ENCODE results near the gene KATNA1. TPM values are rescaled to one million over a fixed set of nuclear protein-coding genes. Genes with fewer than 3 reads are reported as not detected.

The KATNA1 gene
- total RNA-seq, 1 experiment from 2014 or later = 20.9 TPM

- Histone ChIP-seq H3K4me3 (ENCODE audit: low read length) (no peak overlapping the region), H3K4me1 (ENCODE audit: low read length) (peaks cover 11% of the 10 kb centered on the region), H3K9ac (ENCODE audit: low read length) (no peak overlapping the region), H3K27ac (ENCODE audit: low read length) (no peak overlapping the region), H3K9me2 (replicated peaks; ENCODE audit: insufficient read depth, low read length) (no peaks in the 10 kb centered on the region), H3K79me2 (ENCODE audit: low read length) (peaks cover 54% of the 10 kb centered on the region), H3K36me3 (ENCODE audit: insufficient read depth, low read length) (peaks cover 9% of the 10 kb centered on the region), H3K4me2 (ENCODE audit: low read depth, low read length, poor library complexity, severe bottlenecking) (no peak overlapping the region), H4K20me1 (ENCODE audit: insufficient read depth, low read depth, low read length) (no peaks in the 10 kb centered on the region), H3K9me3 (ENCODE audit: low read length) (no peaks in the 10 kb centered on the region), H3K27me3 (ENCODE audit: low read length) (no peaks in the 10 kb centered on the region), H2AFZ (ENCODE audit: low read length) (no peak overlapping the region)
- DNase-seq = no peak
Observed at GRCh38 chr6:149636124-149636523, 12.4 kb downstream of the KATNA1 start.

- H3K9me3 ChIP-seq (ENCODE audit: low read length) = no peaks in the 10 kb centered on the region
- no peak overlapping the region for H3K4me3 ChIP-seq (ENCODE audit: low read length)
- H3K36me3 ChIP-seq (ENCODE audit: insufficient read depth, low read length) = peaks cover 17% of the 10 kb centered on the region
- no peak overlapping the region for H3K27ac ChIP-seq (ENCODE audit: low read length)
- no peaks in the 10 kb centered on the region for H3K27me3 ChIP-seq (ENCODE audit: low read length)
- no peak overlapping the region for H3K9ac ChIP-seq (ENCODE audit: low read length)
- no peak for DNase-seq
- H3K4me1 ChIP-seq (ENCODE audit: low read length) = peaks cover 2% of the 10 kb centered on the region
- no peak overlapping the region for H3K4me2 ChIP-seq (ENCODE audit: low read depth, low read length, poor library complexity, severe bottlenecking)
- no peaks in the 10 kb centered on the region for H3K9me2 ChIP-seq (replicated peaks; ENCODE audit: insufficient read depth, low read length)
- no peaks in the 10 kb centered on the region for H4K20me1 ChIP-seq (ENCODE audit: insufficient read depth, low read depth, low read length)
- peaks cover 42% of the 10 kb centered on the region for H3K79me2 ChIP-seq (ENCODE audit: low read length)
- no peak overlapping the region for H2AFZ ChIP-seq (ENCODE audit: low read length)
Observed at GRCh38 chr6:149634315-149634714, 14.2 kb downstream of the KATNA1 start.

DNA sequence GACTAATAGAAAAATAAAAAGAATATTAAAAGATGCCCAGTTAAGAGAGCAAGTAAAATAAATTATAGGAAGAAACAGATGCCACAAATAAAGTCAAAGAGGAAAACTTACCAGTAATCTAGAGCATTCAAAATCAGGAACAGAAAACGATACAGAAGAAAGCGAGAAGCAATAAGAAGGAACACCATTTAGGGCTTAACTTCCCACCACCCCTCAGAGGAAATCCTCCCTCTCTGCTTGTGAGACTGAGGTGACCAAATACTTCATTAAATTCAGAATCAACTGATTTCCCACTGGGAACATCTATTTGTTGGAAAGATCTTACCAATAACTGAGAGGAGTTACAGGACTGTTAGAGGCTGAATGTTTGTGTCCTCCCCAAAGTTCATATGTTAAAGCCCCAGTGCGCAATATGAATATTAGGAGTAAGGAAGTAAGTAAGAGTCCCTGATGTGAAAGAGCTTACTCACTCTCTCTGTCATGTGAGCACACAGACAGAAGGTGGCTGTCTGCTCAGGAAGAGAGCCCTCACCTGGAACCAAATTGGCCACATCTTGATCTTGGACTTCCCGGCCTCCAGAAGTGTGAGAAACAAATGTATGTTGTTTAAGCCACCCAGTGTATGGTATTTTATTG lies 19.5 kb downstream of the KATNA1 start:
- H2AFZ ChIP-seq (ENCODE audit: low read length) = no peak overlapping the region
- DNase-seq = no peak
- no peaks in the 10 kb centered on the region for H4K20me1 ChIP-seq (ENCODE audit: insufficient read depth, low read depth, low read length)
- H3K27ac ChIP-seq (ENCODE audit: low read length) = no peak overlapping the region
- no peak overlapping the region for H3K4me3 ChIP-seq (ENCODE audit: low read length)
- H3K9me2 ChIP-seq (replicated peaks; ENCODE audit: insufficient read depth, low read length) = no peaks in the 10 kb centered on the region
- no peak overlapping the region for H3K9ac ChIP-seq (ENCODE audit: low read length)
- H3K36me3 ChIP-seq (ENCODE audit: insufficient read depth, low read length) = peaks cover 17% of the 10 kb centered on the region
- no peaks in the 10 kb centered on the region for H3K9me3 ChIP-seq (ENCODE audit: low read length)
- H3K79me2 ChIP-seq (ENCODE audit: low read length) = peaks cover 14% of the 10 kb centered on the region
- no peak overlapping the region for H3K4me2 ChIP-seq (ENCODE audit: low read depth, low read length, poor library complexity, severe bottlenecking)
- peaks cover 5% of the 10 kb centered on the region for H3K4me1 ChIP-seq (ENCODE audit: low read length)
- H3K27me3 ChIP-seq (ENCODE audit: low read length) = no peaks in the 10 kb centered on the region

DNA sequence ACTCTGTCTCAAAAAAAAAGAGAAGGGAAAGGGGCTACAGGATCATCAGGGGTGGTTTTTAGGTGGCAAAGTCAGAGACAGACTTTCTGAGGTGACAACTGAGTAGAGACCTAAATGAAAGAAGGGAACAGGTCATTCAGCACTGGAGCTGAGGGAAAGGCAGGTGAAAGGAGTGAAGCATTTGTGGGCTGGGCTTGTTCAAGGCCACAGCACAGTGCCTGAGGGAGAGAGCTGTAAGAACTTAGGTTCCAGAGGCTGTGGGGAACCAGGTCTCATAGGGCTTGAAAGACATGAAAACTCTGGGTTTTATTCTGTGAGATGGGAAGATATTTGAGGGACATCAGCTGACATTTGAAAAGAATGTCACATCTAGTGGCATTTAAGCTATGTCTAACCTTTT lies 20.8 kb downstream of the KATNA1 start:
- H3K9me3 ChIP-seq (ENCODE audit: low read length) = no peaks in the 10 kb centered on the region
- H3K9ac ChIP-seq (ENCODE audit: low read length) = no peak overlapping the region
- no peaks in the 10 kb centered on the region for H3K27me3 ChIP-seq (ENCODE audit: low read length)
- H3K4me1 ChIP-seq (ENCODE audit: low read length) = peaks cover 5% of the 10 kb centered on the region
- no peaks in the 10 kb centered on the region for H3K9me2 ChIP-seq (replicated peaks; ENCODE audit: insufficient read depth, low read length)
- H3K36me3 ChIP-seq (ENCODE audit: insufficient read depth, low read length) = peaks cover 21% of the 10 kb centered on the region
- peaks cover 12% of the 10 kb centered on the region for H3K79me2 ChIP-seq (ENCODE audit: low read length)
- H3K27ac ChIP-seq (ENCODE audit: low read length) = no peak overlapping the region
- no peak overlapping the region for H3K4me2 ChIP-seq (ENCODE audit: low read depth, low read length, poor library complexity, severe bottlenecking)
- no peak overlapping the region for H2AFZ ChIP-seq (ENCODE audit: low read length)
- H4K20me1 ChIP-seq (ENCODE audit: insufficient read depth, low read depth, low read length) = no peaks in the 10 kb centered on the region
- no peak overlapping the region for H3K4me3 ChIP-seq (ENCODE audit: low read length)
- DNase-seq = no peak

GRCh38 chr6:149615805-149616204 lies 32.7 kb downstream of the KATNA1 start:
- Histone ChIP-seq H4K20me1 (ENCODE audit: insufficient read depth, low read depth, low read length) (no peaks in the 10 kb centered on the region), H3K4me3 (ENCODE audit: low read length) (no peak overlapping the region), H3K4me2 (ENCODE audit: low read depth, low read length, poor library complexity, severe bottlenecking) (no peak overlapping the region)

DNA sequence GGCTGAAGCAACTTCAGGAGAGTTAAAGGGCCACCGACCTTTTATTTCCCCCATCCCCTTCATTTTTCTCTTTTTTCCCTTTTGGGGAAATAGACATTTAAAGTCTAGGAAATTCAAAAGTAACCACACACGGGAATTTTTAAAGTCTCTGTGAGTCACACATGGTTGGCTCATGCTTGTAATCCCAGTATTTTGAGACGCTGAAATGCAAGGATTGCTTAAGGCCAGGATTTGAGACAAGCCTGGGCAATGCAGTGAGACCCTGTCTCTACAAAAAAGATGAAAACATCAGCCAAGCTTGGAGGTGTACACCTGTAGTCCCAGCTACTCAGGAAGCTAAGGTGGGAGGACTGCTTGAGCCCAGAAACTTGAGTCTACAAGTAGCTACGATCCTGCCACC lies 34.2 kb downstream of the KATNA1 start:
- no peak overlapping the region for H3K9ac ChIP-seq (ENCODE audit: low read length)
- DNase-seq = no peak
- no peak overlapping the region for H3K4me2 ChIP-seq (ENCODE audit: low read depth, low read length, poor library complexity, severe bottlenecking)
- H3K36me3 ChIP-seq (ENCODE audit: insufficient read depth, low read length) = peaks cover 29% of the 10 kb centered on the region
- no peak overlapping the region for H3K27ac ChIP-seq (ENCODE audit: low read length)
- H4K20me1 ChIP-seq (ENCODE audit: insufficient read depth, low read depth, low read length) = no peaks in the 10 kb centered on the region
- peaks cover 8% of the 10 kb centered on the region for H3K4me1 ChIP-seq (ENCODE audit: low read length)
- no peaks in the 10 kb centered on the region for H3K27me3 ChIP-seq (ENCODE audit: low read length)
- H3K9me3 ChIP-seq (ENCODE audit: low read length) = no peaks in the 10 kb centered on the region
- H3K4me3 ChIP-seq (ENCODE audit: low read length) = no peak overlapping the region
- no peaks in the 10 kb centered on the region for H3K9me2 ChIP-seq (replicated peaks; ENCODE audit: insufficient read depth, low read length)
- H3K79me2 ChIP-seq (ENCODE audit: low read length) = peaks cover 67% of the 10 kb centered on the region
- no peak overlapping the region for H2AFZ ChIP-seq (ENCODE audit: low read length)

More at GRCh38 chr6:149615805-149616204, 32.7 kb downstream of the KATNA1 start:
- DNase-seq = no peak
- H2AFZ ChIP-seq (ENCODE audit: low read length) = no peak overlapping the region
- peaks cover 66% of the 10 kb centered on the region for H3K79me2 ChIP-seq (ENCODE audit: low read length)
- peaks cover 40% of the 10 kb centered on the region for H3K36me3 ChIP-seq (ENCODE audit: insufficient read depth, low read length)
- no peak overlapping the region for H3K27ac ChIP-seq (ENCODE audit: low read length)
- peaks cover 6% of the 10 kb centered on the region; the same call in 1 of the 2 replicates for H3K4me1 ChIP-seq (ENCODE audit: low read length)
- no peaks in the 10 kb centered on the region for H3K27me3 ChIP-seq (ENCODE audit: low read length)
- H3K9me3 ChIP-seq (ENCODE audit: low read length) = no peaks in the 10 kb centered on the region
- no peak overlapping the region for H3K9ac ChIP-seq (ENCODE audit: low read length)
- no peaks in the 10 kb centered on the region for H3K9me2 ChIP-seq (replicated peaks; ENCODE audit: insufficient read depth, low read length)

GRCh38 chr6:149608381-149608982 lies 40.0 kb downstream of the KATNA1 start:
- H3K4me3 ChIP-seq (ENCODE audit: low read length) = no peak overlapping the region
- no peak overlapping the region for H2AFZ ChIP-seq (ENCODE audit: low read length)
- H3K9ac ChIP-seq (ENCODE audit: low read length) = peak overlapping the region; percentile 28; the same call in 1 of the 2 replicates
- no peaks in the 10 kb centered on the region for H3K9me2 ChIP-seq (replicated peaks; ENCODE audit: insufficient read depth, low read length)
- peaks cover 4% of the 10 kb centered on the region; the same call in 1 of the 2 replicates for H3K36me3 ChIP-seq (ENCODE audit: insufficient read depth, low read length)
- H3K27ac ChIP-seq (ENCODE audit: low read length) = peak overlapping the region; percentile 20; the same call in 1 of the 2 replicates
- peak overlapping the region; percentile 28 for H3K4me2 ChIP-seq (ENCODE audit: low read depth, low read length, poor library complexity, severe bottlenecking)
- H3K9me3 ChIP-seq (ENCODE audit: low read length) = no peaks in the 10 kb centered on the region
- no peaks in the 10 kb centered on the region for H4K20me1 ChIP-seq (ENCODE audit: insufficient read depth, low read depth, low read length)
- DNase-seq = peak; percentile 49
- no peaks in the 10 kb centered on the region for H3K27me3 ChIP-seq (ENCODE audit: low read length)
- H3K4me1 ChIP-seq (ENCODE audit: low read length) = peaks cover 16% of the 10 kb centered on the region
- H3K79me2 ChIP-seq (ENCODE audit: low read length) = peaks cover 64% of the 10 kb centered on the region

GRCh38 chr6:149600508-149600907 lies 48.0 kb downstream of the KATNA1 start:
- no peaks in the 10 kb centered on the region for H3K9me2 ChIP-seq (replicated peaks; ENCODE audit: insufficient read depth, low read length)
- peaks cover 35% of the 10 kb centered on the region; the same call in 1 of the 2 replicates for H3K36me3 ChIP-seq (ENCODE audit: insufficient read depth, low read length)
- DNase-seq = no peak
- H3K4me2 ChIP-seq (ENCODE audit: low read depth, low read length, poor library complexity, severe bottlenecking) = no peak overlapping the region
- H3K9me3 ChIP-seq (ENCODE audit: low read length) = no peaks in the 10 kb centered on the region
- no peaks in the 10 kb centered on the region for H4K20me1 ChIP-seq (ENCODE audit: insufficient read depth, low read depth, low read length)
- H3K4me1 ChIP-seq (ENCODE audit: low read length) = no peaks in the 10 kb centered on the region
- H3K27me3 ChIP-seq (ENCODE audit: low read length) = no peaks in the 10 kb centered on the region
- H2AFZ ChIP-seq (ENCODE audit: low read length) = no peak overlapping the region
- H3K9ac ChIP-seq (ENCODE audit: low read length) = no peak overlapping the region
- H3K4me3 ChIP-seq (ENCODE audit: low read length) = no peak overlapping the region
- H3K79me2 ChIP-seq (ENCODE audit: low read length) = peaks cover 4% of the 10 kb centered on the region; the same call in 1 of the 2 replicates
- no peak overlapping the region for H3K27ac ChIP-seq (ENCODE audit: low read length)

All from Karpas-422 (cell line).